NK-92 treated with Interleukin-12 subunit alpha and Interleukin-12 subunit beta, amount 100 ng/mL, for 24 hours (cell line): ENCODE data around the gene TGFB2.

Experiments used
- DNase-seq: peaks from one replicate; lab custom pipeline; 2025; lab: John Stamatoyannopoulos, UW

Gene TGFB2

GRCh38 chr1:218388591-218388990 lies 43.5 kb downstream of the TGFB2 start:
- no peak for DNase-seq

GRCh38 chr1:218390618-218391017 lies 45.5 kb downstream of the TGFB2 start:
- no peak for DNase-seq

GRCh38 chr1:218392780-218393179 lies 47.6 kb downstream of the TGFB2 start:
- no peak for DNase-seq

- DNase-seq, result no peak
Observed at GRCh38 chr1:218394416-218394815, 49.3 kb downstream of the TGFB2 start.

- DNase-seq, result no peak
Observed at GRCh38 chr1:218394989-218395388, 49.9 kb downstream of the TGFB2 start.

- no peak for DNase-seq
Observed at GRCh38 chr1:218395916-218396315, 50.8 kb downstream of the TGFB2 start.

GRCh38 chr1:218397752-218398339 lies 52.7 kb downstream of the TGFB2 start:
- no peak for DNase-seq

- no peak for DNase-seq
Observed at GRCh38 chr1:218400624-218401023, 55.5 kb downstream of the TGFB2 start.

GRCh38 chr1:218401441-218401997 lies 56.4 kb downstream of the TGFB2 start:
- DNase-seq, result no peak

- DNase-seq, result no peak
Observed at GRCh38 chr1:218401998-218402785, 57.1 kb downstream of the TGFB2 start.

- DNase-seq, result no peak
Observed at GRCh38 chr1:218402786-218403120, 57.6 kb downstream of the TGFB2 start.

- no peak for DNase-seq
Observed at GRCh38 chr1:218403300-218403699, 58.2 kb downstream of the TGFB2 start.

- DNase-seq, result no peak
Observed at GRCh38 chr1:218407630-218408029, 62.5 kb downstream of the TGFB2 start.

- no peak for DNase-seq
Observed at GRCh38 chr1:218408135-218408534, 63.0 kb downstream of the TGFB2 start.

GRCh38 chr1:218408942-218409341 lies 63.8 kb downstream of the TGFB2 start:
- no peak for DNase-seq

- DNase-seq, result no peak
Observed at GRCh38 chr1:218409946-218410510, 64.9 kb downstream of the TGFB2 start.

GRCh38 chr1:218411101-218411500 lies 66.0 kb downstream of the TGFB2 start:
- no peak for DNase-seq

- DNase-seq, result no peak
Observed at GRCh38 chr1:218412171-218412570, 67.0 kb downstream of the TGFB2 start.

- no peak for DNase-seq
Observed at GRCh38 chr1:218413179-218413578, 68.0 kb downstream of the TGFB2 start.

GRCh38 chr1:218414060-218414728 lies 69.1 kb downstream of the TGFB2 start:
- DNase-seq, result no peak

- no peak for DNase-seq
Observed at GRCh38 chr1:218415726-218416125, 70.6 kb downstream of the TGFB2 start.

GRCh38 chr1:218421531-218421930 lies 76.4 kb downstream of the TGFB2 start:
- DNase-seq, result no peak

- DNase-seq, result no peak
Observed at GRCh38 chr1:218424502-218424901, 79.4 kb downstream of the TGFB2 start.
